ENCODE measurements around the gene MAGEB4.

MAGEB4 gene

DNA sequence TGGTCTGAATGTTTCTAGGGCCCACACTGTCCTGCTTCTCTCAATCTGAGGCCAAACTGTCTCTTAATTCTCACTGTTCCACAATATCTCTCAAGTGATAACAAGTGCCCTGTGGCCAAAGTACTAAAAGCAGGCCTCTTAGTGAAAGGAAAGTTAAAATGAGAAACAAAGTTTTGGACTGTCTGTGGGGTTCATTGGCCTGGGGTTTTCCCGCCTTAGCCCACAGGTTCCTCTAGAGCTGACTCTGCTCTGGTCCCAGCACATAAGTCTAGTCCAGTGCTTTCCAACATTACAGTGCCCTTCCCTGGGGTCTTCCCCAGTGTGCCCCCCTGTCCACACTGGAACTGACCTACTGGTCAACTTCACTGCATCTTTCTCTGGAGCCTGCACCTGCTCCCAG is 11.5 kb downstream of the MAGEB4 start:
- Mint-ChIP-seq H3K36me3 (ENCODE audit: insufficient read depth) (no peaks in the 10 kb centered on the region), H3K27ac (no peak overlapping the region), H3K4me3 (no peak overlapping the region), H3K27me3 (no peaks in the 10 kb centered on the region), H3K9me3 (peaks cover 0 to 5% of the 10 kb centered on the region in 2 donors), H3K4me1 (ENCODE audit: low read depth in 2 of 2) (no peaks in the 10 kb centered on the region)
- DNase-seq, result no peak
- ATAC-seq (replicated peaks), result no peak

DNA sequence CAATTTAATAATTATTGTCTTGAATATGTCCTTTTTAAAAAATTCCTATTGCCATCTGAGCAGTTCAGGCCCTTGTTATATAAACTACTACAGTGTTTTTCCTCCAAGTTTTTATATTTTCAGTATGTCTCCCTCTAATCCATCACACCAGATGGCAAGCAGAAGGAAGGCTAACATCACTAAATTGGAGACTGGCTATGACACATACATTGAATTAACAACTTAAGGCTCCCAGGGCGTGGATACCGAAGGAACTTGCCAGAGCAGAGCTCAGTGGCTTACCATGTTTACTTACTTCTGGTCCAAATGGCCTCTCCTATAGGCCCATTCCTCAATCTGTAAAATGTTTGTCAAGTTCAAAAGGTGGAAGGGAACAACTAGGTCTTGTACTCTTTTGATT is 18.1 kb downstream of the MAGEB4 start:
- H3K36me3 Mint-ChIP-seq (ENCODE audit: insufficient read depth), result no peaks in the 10 kb centered on the region
- ATAC-seq (replicated peaks) (no peak), DNase-seq (no peak)
- H3K27ac Mint-ChIP-seq, result no peak overlapping the region
- H3K27me3 Mint-ChIP-seq, result no peaks in the 10 kb centered on the region
- H3K4me1 Mint-ChIP-seq (ENCODE audit: low read depth in 2 of 2), result no peaks in the 10 kb centered on the region
- peaks cover 0 to 4% of the 10 kb centered on the region in 2 donors for H3K9me3 Mint-ChIP-seq
- H3K4me3 Mint-ChIP-seq, result no peak overlapping the region

DNA sequence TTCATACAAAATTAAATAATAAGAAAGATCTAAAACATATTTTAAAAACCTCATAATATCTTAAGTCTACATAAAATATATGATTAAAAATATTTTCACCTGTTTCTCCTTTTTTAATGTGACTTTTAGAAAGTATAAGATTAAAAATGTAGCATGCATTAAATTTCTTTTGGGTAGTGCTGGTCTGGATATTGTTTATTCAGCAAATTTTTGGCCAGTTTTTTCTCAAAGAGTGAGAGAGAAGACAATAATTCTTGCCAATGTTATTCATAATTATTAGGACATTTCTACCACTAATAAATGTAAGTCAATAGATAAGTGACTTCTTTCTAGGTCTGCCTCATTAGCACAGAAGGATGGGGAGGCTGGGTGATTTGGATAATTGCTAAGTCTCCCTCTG is 19.2 kb downstream of the MAGEB4 start:
- H3K27ac Mint-ChIP-seq, result no peak overlapping the region
- no peaks in the 10 kb centered on the region for H3K27me3 Mint-ChIP-seq
- no peak for DNase-seq

DNA sequence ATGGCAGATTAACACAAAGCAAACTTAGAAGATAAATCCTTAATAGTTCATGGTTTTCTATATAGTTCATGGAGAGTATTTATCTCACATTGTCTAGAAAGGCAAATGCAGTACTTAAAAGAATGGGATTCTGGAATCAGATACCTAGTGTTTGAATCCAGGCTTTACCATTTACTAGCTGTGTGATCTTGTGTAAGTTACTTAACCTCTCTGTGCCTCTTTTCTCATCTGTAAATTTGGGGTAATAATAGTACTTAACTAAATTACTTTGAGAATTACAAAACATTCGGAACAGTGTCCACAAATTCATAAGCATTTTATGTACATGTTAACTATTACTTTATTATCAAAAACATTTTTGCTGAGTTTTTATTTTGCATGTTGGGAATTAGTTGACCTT is 21.0 kb downstream of the MAGEB4 start:
- Mint-ChIP-seq H3K4me1 (ENCODE audit: low read depth in 2 of 2) (no peaks in the 10 kb centered on the region), H3K4me3 (no peak overlapping the region), H3K27ac (no peak overlapping the region), H3K36me3 (ENCODE audit: insufficient read depth) (no peaks in the 10 kb centered on the region), H3K9me3 (peaks cover 0 to 2% of the 10 kb centered on the region in 2 donors), H3K27me3 (no peaks in the 10 kb centered on the region)
- ATAC-seq (replicated peaks), result no peak
- DNase-seq, result no peak

More for the DNA sequence above, 19.2 kb downstream of the MAGEB4 start:
- peaks cover 0 to 4% of the 10 kb centered on the region in 2 donors for H3K9me3 Mint-ChIP-seq
- no peaks in the 10 kb centered on the region for H3K4me1 Mint-ChIP-seq (ENCODE audit: low read depth in 2 of 2)
- no peaks in the 10 kb centered on the region for H3K36me3 Mint-ChIP-seq (ENCODE audit: insufficient read depth)
- ATAC-seq (replicated peaks), result no peak
- H3K4me3 Mint-ChIP-seq, result no peak overlapping the region

DNA sequence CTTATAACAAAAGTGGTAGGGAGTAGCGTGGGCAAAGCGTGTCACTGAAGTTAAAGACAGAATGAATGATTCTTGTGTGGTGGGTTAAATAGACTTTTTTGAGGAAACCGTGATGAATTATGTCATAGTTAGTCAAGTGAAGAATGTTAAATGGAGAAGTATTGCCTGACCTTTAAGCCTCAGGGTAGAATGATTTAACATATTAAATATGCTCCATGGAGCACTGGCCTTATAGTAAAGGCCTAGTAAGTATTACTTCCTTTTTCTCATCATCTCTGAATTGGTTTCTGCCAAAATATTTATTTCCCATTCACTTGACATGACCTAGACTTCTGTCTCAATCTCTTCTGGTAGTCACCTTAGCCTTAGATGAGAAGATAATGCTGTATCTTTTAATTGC is 28.8 kb downstream of the MAGEB4 start:
- Mint-ChIP-seq H3K36me3 (ENCODE audit: insufficient read depth) (no peaks in the 10 kb centered on the region), H3K4me3 (no peak overlapping the region), H3K27ac (no peak overlapping the region), H3K9me3 (peaks cover 0 to 8% of the 10 kb centered on the region in 2 donors), H3K4me1 (ENCODE audit: low read depth in 2 of 2) (no peaks in the 10 kb centered on the region), H3K27me3 (no peaks in the 10 kb centered on the region)
- DNase-seq (no peak), ATAC-seq (replicated peaks) (no peak)

DNA sequence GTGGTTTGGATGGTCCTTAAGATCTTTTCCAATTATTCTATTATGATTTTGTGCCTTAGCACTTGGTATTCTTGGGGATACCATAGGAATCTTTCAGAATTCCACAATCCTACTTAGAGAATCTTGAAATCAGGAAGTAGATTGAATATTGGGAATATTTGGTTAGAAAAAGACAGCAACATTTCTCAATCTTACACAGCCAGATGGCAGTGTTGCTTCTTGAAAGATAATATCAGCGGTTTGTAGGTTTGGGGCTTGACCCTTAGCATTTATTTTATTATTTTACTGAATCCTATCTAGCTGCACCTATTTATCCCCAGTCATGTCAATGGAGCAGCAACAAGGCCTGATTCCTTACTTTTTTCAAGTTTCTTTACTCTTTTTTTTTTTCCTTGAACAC is 33.7 kb downstream of the MAGEB4 start:
- H3K27ac Mint-ChIP-seq, result no peak overlapping the region
- H3K4me3 Mint-ChIP-seq, result no peak overlapping the region
- H3K36me3 Mint-ChIP-seq (ENCODE audit: insufficient read depth), result no peaks in the 10 kb centered on the region
- ATAC-seq (replicated peaks) (no peak), DNase-seq (no peak)
- no peaks in the 10 kb centered on the region for H3K4me1 Mint-ChIP-seq (ENCODE audit: low read depth in 2 of 2)
- peaks cover 0 to 2% of the 10 kb centered on the region in 2 donors for H3K9me3 Mint-ChIP-seq
- H3K27me3 Mint-ChIP-seq, result no peaks in the 10 kb centered on the region

DNA sequence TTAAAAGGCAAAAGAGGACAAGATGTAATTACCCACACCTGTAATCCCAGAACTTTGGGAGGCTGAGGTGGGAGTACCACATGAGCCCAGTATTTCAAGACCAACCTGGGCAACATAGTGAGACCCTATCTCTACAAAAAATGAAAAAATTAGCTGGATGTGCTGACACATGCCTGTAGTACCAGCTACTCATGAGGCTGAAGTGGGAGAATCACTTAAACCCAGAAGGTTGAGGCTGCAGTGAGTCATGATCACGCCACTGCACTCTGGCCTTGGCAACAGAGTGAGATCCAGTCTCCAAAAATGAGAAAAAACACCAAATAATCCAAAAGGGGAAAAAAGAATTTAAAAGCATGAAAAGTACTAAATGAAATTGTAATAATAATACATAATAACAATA is 36.6 kb downstream of the MAGEB4 start:
- peaks cover 2 to 6% of the 10 kb centered on the region in 2 donors for H3K9me3 Mint-ChIP-seq
- ATAC-seq (replicated peaks), result no peak
- no peaks in the 10 kb centered on the region for H3K27me3 Mint-ChIP-seq
- H3K4me3 Mint-ChIP-seq, result no peak overlapping the region
- no peaks in the 10 kb centered on the region for H3K4me1 Mint-ChIP-seq (ENCODE audit: low read depth in 2 of 2)
- DNase-seq, result no peak
- no peaks in the 10 kb centered on the region for H3K36me3 Mint-ChIP-seq (ENCODE audit: insufficient read depth)
- H3K27ac Mint-ChIP-seq, result no peak overlapping the region

DNA sequence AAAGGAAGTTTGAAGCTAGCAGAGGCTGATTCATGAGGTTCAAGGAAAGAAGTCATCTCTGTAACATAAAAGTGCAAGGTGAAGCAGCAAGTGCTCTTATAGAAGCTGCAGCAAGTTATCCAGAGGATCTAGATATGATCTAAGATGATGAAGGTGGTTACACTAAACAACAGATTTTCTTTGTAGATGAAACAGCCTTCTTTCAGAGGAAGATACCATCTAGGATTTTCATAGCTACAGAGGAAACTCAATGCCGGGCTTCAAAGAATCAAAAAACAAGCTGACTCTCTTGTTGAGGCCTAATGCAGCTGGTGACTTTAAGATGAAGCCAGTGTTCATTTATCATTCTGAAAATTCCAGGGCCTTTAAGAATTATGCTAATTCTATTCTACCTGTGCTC is 38.6 kb downstream of the MAGEB4 start:
- ATAC-seq (replicated peaks) (no peak), DNase-seq (no peak)
- Mint-ChIP-seq H3K4me3 (no peak overlapping the region), H3K9me3 (peaks cover 4 to 9% of the 10 kb centered on the region in 2 donors), H3K27me3 (no peaks in the 10 kb centered on the region), H3K27ac (no peak overlapping the region), H3K36me3 (ENCODE audit: insufficient read depth) (no peaks in the 10 kb centered on the region), H3K4me1 (ENCODE audit: low read depth in 2 of 2) (no peaks in the 10 kb centered on the region)

DNA sequence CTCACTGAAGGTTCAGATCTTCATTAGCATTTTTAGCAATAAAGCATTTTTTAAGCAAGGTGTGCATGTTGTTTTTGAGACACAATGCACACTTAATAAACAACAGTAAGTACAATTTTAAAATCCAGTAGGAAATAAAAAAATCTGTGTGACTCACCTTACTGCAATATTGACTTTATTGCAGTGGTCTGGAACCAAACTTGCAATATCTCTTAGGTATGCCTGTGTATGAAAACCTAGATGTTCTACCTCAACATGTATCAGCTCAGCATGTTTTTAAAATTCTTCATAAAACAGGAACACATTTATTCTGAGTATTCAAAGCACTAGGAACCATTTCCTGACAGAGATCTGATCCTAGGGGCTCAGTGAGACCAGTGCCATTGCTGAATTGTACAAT is 40.7 kb downstream of the MAGEB4 start:
- peaks cover 4 to 9% of the 10 kb centered on the region in 2 donors for H3K9me3 Mint-ChIP-seq
- no peaks in the 10 kb centered on the region for H3K27me3 Mint-ChIP-seq
- no peaks in the 10 kb centered on the region for H3K36me3 Mint-ChIP-seq (ENCODE audit: insufficient read depth)
- no peak overlapping the region for H3K27ac Mint-ChIP-seq
- ATAC-seq (replicated peaks) (no peak), DNase-seq (no peak)
- no peaks in the 10 kb centered on the region for H3K4me1 Mint-ChIP-seq (ENCODE audit: low read depth in 2 of 2)
- no peak overlapping the region for H3K4me3 Mint-ChIP-seq

DNA sequence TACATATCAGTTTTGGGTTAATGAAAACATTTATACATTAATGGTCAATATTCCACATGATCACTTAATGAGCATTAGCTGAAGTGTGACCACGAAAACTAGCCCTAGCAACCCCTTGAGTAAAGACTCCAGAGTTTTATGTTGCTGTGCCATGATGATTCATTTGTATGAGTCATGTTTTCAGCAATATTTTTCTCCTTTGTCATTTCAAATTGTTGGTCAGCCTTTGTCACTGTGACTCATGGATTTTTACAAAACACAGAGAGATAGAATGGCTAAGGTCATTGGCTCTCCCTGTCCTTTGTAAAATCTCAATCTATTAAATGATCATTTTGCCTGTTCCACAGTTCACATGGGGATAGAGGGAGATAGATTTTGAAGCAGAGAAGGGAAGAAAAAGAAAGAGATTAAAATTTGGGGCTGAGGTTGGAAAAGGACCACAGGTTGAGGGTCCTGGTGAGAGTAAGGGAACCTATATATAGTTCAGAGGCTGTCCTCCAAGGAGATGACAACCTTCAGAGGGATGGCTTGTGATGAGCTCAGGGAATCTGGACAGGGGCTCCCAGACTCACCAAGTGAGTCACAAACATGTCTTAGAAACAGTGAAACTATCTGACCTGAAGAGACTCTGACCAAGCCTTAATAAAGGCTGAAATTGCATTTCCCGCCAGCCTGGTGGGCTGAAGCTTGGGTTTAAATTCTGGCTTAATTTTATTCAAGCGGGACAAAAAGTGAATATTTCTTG is 41.8 kb downstream of the MAGEB4 start:
- Mint-ChIP-seq H3K27ac (no peak overlapping the region), H3K27me3 (no peaks in the 10 kb centered on the region), H3K4me3 (no peak overlapping the region), H3K36me3 (ENCODE audit: insufficient read depth) (no peaks in the 10 kb centered on the region), H3K4me1 (ENCODE audit: low read depth in 2 of 2) (no peaks in the 10 kb centered on the region), H3K9me3 (peaks cover 4 to 9% of the 10 kb centered on the region in 2 donors)
- ATAC-seq (replicated peaks) (no peak), DNase-seq (no peak)
